HuH-7 (cell line): ENCODE measurements around the gene PPP2R1B.

Experiments used
- DNase-seq: peaks from one replicate; pipeline ENCODE4 v3.0.0; 2011; ENCODE audit warnings: low spot score

The PPP2R1B gene

DNA sequence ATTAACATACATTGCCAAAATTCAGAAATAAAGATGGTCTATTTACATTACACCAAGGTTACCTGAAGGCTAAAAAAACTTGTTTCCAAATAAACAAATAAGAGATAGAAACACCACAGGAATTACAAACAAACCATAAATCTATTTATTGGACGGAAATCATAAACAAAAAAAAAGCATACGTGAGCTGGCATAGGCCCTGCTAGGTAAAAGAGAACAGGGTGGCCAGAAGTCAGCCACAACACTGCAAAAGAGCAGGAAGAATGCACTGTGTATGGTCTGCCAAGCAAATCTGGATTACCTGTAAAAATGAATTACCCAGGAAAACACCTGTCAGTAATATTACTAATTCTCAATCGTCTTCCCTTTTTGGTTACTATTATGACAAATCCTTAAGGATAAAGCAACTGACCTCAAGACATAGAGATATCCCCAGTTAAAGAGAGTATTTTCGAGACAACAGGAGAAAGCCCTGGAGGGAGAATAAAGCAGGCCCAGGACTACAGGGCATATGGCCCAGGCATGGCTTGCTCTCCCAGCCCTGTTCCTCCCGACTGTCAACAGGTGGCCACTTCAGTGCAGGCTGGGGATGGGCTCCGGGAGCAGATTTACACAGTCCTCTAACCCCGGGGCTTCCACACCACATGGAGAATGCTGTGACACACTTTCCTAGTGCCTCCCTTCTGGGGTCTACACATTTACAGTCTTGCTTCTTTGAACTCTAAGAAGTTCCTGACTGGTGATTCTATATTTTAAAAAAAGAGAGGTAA, 18.0 kb downstream of the PPP2R1B start:
- DNase-seq: no peak

DNA sequence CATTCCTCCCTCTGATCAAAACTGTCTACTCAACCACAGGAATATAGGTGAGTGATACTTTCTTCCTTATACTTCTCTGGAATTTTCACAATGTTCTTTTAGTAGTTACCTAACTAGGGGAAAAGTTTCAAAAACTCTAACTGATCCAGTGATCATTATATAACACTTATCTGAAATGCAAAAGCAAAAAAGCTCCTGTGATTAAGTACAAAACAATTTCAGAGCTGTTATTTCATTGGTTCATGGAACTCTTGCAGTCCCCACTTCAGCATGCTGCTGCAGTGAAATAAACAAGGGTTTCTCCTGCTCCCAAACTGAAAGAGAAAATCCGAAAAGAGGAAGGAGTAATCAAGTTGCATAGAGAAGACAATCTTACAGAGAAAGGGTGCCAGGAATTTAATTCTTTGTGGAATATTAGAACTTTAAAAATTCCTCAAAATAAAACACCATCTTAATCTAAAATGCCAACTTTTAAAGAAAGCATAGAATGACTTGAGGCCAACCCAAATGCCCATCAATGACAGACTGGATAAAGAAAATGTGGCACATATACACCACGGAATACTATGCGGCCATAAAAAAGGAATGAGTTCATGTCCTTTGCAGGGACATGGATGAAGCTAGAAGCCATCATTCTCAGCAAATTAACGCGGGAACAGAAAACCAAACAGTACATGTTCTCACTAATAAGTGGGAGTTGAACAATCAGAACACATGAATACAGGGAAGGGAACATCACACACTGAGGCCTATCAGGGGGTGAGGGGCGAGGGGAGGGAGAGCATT, 20.3 kb downstream of the PPP2R1B start:
- no peak for DNase-seq

DNA sequence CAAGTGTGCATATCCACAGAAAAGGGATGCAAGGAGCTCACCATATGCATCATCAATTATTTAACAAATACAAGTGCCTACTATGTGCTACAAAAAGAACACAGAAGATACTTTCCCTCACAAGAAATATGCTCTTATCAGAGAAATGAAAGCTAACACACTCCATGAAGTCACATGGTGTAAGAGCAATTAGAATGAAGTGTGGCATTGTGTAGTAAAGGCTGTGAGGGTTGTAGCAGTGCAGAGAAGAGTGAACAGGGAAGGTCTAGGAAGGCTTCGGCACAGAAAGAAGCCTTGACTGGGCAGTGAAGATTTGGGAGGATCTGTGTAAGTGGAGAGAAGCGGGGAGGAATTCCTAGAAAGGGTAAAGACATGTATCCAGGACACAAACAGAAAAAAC, 22.5 kb downstream of the PPP2R1B start:
- DNase-seq: no peak

DNA sequence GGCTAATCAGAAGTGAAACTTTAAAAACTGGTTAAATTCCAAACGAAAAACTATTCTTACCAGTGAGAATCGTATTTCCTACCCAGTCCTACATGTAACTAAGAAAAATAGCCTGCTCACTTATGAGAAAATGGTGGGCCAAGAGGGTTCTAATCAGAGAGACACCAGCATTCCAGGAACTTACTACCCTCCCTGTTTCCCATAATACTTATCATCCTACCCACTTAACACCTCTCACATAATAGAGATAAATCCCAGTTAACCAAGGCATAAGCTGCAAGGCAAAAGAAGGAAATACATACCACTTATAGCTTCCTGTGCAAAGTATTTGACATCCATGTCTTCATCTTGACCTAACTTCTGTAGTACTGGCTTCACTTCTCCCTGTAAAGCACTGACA, 24.4 kb downstream of the PPP2R1B start:
- no peak for DNase-seq

DNA sequence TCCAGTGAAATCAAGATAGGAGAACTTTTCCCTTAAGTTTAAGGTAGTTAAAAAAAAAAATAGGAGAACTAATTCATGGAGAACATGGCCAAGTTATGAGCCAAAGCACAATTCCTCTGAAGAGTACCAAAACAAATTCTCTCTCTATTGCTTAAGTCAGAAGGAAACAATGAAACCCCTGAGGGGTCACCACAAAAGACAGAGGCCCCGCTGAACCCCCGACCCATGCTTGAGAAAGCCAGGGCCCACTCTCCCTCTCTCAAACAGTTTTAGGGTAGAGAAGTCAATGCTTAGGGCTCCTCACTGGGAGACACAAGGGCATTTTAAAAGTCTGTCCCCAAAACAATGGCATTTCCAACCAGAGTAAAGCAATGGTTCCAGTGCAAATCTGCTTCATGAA, 26.9 kb downstream of the PPP2R1B start:
- DNase-seq: no peak

- no peak for DNase-seq
These were observed 28.6 kb downstream of the PPP2R1B start for GRCh38 chr11:111737444-111738210.

- no peak for DNase-seq
These were observed 29.4 kb downstream of the PPP2R1B start for GRCh38 chr11:111736621-111737443.

DNA sequence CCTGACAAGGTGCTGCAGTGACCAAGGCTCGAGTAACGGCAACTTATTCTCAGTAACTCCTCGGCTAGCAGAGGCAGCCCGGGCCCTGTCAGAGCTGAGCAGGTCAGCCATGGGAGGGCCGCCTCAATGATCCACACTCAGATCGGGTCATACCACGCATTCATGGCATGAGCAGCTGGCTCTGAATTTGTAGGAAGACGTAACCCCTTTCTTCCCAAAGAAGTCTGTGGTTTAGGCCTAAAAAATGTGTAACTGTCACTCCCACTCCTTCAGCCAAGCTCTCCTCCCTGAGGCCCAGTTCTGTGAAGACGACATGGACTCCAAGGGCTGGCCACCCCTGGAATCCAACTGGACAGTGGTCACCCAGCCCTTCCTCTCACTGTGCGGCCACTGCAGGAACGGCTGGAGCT, 30.0 kb downstream of the PPP2R1B start:
- DNase-seq: no peak

DNA sequence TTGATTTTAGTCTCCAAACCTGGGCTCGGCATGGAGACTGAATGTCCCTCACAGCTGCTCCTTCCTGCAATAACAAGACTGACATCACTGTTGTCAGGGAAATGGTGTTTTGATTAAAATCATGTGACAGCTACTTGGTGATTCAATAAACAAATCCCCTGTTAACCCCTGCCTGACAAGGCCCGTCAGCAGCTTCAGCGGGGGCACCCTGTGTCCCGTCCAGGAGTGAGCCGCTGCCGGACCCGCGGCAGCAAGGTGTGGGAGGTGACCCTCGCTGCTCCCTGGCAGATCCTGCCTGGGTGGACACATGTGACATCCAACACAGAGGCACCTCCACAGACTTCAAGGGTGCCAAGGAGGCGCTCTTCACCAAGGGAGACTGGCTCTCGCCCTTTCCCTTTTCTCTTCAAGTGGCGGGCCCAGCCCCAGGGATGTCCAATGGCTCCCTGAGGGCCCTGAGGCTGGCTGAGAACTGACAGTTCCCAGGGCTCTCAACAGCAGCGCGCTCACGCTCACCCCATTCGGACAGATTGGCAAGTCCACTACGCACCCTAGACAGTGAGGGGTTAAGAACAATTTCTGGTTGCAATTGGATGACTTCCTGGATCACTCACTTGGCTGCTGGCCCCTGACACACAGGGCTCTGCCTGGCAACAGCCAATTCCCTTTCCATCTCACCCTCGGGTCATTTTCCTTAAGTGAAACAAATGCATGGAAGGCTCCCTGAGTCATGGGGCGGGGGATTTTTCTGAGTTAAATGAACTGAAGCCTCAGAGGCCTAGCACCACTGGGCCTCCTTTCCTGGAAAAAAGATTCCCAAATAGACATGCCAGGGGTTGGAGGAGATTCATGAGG, 30.7 kb downstream of the PPP2R1B start:
- DNase-seq: no peak

DNA sequence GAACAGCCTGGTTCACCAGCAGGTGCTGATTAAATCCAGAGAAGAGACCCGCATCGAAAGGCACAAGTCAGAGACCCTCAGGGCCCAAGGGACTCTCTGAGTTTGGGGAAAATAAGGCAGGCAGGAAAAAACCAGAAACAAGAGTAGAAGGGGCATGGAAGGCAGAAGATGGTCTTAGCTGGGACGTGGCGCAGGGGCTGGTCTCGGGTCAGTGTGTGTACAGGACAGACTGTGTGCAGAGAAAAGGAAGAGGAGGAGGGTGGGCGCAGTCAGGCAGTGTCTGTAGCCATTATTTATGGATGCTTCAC, 31.3 kb downstream of the PPP2R1B start:
- no peak for DNase-seq

DNA sequence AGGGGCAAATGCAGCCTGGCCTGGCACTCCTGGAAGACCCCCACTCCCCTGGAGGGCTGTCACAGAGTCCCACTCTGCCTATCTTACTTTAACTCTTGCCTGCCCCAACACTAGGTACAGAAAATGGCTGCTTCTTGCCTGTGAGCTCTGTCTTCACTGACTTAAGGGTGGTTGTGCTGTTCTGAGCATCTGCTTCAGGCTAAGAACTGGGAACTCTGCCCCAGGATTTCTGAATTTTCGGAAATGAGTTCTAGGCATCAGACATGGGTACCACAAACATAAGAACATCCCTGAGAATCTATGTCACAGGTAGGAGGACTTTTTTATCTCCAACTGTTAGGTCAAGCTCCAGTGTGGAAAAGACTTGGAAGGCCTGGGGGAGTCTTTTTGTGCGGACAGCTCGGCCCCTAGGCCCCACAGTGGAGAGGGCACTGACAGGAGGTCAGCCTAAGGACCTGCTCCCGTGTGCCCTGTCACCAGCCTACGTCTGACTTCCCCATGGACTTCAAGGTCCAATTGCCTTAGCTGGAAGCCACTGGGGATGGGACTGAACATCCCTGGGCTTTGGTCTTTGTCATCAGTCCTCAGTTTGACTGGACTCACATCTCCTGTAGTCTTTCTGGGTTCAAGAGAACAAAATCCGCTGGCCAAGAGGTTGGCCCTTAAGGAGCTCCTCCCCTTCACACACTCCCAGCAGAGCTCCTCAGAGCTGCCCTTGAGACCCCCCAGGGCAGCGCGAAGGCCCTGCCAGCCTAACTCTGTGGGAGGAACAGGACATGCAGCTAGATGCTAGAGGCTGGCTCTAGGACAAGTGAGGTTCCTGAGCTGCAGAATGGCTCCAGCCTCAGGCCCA, 31.9 kb downstream of the PPP2R1B start:
- DNase-seq: no peak

DNA sequence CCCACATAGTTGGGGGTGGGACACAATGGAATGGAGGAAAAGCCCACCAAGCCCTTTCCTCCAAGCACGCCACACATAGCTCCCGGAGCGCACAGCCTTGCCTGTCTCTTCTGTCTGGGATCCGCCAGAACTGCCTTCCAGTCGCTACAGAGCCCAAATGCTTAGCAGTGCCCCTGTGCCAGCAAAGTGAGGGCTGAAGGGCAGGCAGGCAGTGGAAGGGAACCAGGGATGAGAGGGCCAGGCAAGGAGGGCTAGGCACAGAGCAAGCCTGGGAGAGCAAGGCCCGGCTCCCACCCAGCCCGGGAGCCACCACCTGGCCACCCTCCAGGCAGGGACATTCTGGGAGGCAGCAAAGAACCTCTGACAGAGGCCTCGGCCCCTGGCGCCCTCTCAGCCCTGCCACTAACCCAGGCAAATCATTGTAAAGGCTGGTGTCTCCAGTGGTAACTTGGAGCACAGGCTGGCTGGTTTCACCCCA, 32.5 kb downstream of the PPP2R1B start:
- no peak for DNase-seq

DNA sequence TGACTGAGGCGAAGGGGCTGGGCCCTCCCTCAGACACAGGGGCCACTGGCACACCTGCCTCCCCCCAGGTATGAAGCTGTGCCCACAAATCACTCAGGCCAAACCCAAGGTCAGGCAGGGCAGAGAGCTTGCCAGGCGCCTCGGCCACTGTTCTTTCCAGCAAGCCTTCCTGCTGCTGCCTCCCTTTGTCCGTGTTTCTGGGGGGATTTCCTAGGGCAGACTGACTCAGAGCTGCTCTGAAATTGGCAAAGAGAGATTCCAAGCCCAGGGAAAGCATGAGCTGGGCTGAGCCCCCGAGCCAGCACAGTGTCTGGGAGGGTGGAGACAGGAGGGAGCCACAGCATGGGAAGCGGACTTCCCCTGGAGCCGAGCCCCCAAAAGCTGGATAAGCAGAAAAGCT, 33.2 kb downstream of the PPP2R1B start:
- no peak for DNase-seq

- no peak for DNase-seq
These were observed 34.4 kb downstream of the PPP2R1B start for GRCh38 chr11:111731821-111732220.

GRCh38 chr11:111730871-111731591, 35.2 kb downstream of the PPP2R1B start:
- no peak for DNase-seq

DNA sequence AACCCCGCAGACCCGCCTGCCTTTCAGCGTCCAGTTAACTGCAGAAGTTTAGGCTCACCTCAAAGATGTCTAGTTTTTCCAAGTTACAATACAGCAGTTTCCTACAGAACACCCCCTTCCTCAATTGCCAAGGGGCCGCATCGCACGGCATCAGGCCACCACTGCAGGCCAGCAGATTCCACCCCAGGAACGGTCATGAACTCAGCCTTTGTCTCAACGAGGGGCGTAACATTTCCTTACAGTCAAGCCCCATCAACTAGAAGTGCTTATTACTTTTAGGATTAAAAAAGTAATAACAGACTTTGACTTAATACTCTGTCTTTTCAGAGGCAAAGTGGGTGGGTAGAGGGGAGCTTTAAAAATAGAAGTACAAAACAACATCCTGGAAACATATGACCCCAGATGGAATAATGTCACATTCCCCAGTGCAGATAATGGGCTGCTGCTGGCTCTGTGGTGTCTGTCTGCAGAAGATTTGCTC, 36.3 kb downstream of the PPP2R1B start:
- no peak for DNase-seq

DNA sequence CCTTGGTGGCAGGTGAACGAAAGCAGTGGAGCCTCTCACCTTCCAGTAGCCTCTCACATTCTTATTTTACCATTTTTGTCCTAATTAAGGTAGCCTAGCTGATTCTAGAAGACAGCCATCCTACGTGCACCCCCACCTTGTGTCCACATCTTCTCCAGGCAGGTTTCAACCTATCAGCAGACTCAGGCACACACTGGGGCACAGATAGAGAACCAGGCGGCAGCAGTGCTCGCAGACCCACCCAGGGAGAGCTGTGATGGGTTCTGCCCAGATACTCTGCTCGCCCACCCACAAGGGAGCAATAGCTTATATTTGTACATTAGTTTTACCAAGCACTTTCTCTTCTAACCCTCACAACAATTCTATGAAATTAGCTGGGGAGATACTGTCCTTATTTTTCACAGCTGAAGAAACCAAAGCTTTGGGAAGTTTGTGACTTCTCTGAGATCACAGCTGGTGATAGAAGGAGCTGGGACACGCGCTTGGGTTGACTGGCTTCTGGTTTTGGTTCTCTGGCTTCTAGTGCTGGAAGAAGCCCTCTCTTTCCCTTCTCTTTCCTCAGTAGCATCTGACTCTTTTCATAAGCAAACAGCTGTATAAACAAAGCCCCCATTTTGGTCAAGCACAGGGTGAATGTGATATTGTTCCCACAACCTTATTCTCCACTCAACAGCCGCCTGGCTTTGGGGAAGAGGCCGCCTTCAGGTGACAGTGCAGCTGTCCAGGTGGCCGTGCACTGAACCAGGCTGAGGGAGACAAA, 36.9 kb downstream of the PPP2R1B start:
- no peak for DNase-seq

DNA sequence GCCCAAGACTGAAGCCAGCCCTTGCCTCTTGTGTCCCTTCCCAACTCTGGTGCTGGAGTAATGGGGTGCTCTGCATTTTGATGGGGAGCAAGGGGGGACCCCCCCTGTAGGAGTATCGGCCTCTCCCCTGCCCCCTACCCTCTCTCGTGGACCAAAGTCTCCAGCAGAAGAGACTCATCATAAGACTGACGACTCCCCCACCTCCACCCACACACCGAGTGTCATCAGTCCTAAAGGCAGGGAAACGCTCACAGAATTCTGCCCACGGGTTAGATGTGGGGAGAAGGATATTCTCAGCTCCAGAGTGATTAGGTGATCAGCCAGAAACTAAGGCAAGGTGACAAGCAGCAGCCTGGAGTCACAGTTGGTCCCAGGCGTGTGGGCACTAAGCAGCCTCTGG, 38.8 kb downstream of the PPP2R1B start:
- DNase-seq: no peak
